GM19455 (cell line): ENCODE measurements around the gene AARS1.
"Not testable (repeated sequence)": the region's sequence is repeated elsewhere in the genome, so short reads cannot be mapped to it uniquely, and the experiment has no call there.

Source experiments
- ATAC-seq: cut with Tn5 transposase; IDR thresholded peaks from one replicate; pipeline ENCODE4 v1.9.1; 2021; ENCODE audit not compliant: unreplicated experiment

The AARS1 gene

DNA sequence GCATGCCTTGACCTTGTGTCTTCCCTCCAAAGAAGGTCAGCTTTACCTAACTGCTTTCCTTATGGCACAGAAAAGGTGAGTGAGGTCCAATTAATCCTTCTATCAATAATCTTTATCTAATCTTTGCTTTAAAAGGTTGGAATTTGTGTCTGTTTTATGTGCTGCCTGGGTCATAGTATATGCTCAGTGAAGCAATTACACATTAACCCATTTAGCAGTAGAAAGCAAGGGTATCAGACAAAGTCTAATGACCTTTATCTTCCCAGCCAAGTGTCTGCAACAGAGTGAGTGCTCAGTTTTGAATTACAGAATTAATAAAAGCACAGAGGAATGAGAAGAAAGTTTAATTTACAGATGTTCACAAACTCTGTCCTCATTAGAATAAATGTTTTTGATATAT is 63.3 kb downstream of the AARS1 start:
- not testable (repeated sequence) for ATAC-seq

DNA sequence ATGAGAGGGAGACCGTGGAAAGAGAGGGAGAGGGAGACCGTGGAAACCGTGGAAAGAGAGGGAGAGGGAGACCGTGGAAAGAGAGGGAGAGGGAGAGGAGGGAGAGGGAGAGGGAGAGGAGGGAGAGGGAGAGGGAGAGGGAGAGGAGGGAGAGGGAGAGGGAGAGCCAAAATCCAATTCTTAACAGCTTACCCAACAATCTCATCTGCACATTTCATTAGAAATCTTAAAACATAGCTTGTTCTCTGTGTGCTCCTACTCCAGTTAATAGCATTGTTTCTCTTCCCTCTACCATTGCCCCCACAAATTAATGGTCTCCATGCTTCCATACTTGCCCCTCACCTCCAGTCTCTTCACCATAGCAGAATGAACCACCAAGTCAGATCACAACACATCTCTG is 63.9 kb downstream of the AARS1 start:
- not testable (repeated sequence) for ATAC-seq

DNA sequence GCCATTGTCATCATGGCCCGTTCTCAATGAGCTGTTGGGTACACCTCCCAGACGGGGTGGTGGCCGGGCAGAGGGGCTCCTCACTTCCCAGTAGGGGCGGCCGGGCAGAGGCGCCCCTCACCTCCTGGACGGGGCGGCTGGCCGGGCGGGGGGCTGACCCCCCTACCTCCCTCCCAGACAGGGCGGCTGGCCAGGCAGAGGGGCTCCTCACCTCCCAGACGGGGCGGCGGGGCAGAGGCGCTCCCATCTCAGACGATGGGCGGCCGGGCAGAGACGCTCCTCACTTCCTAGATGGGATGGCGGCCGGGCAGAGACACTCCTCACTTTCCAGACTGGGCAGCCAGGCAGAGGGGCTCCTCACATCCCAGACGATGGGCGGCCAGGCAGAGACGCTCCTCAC is 64.7 kb downstream of the AARS1 start:
- not testable (repeated sequence) for ATAC-seq

DNA sequence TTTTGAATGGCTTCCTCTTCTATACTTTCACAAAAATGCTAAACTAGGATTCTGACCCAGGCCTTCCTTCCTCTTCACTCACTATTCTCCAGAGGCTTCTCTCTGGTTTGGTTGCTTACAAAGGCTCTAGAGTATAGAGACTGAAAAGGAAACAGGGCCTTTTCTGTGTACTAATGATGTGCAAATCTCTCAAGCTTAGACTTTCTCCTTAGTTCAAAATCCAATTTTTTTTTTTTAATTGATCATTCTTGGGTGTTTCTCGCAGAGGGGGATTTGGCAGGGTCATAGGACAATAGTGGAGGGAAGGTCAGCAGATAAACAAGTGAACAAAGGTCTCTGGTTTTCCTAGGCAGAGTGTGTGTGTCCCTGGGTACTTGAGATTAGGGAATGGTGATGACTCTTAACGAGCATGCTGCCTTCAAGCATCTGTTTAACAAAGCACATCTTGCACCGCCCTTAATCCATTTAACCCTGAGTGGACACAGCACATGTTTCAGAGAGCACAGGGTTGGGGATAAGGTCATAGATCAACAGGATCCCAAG is 65.3 kb downstream of the AARS1 start:
- ATAC-seq, result not testable (repeated sequence)

DNA sequence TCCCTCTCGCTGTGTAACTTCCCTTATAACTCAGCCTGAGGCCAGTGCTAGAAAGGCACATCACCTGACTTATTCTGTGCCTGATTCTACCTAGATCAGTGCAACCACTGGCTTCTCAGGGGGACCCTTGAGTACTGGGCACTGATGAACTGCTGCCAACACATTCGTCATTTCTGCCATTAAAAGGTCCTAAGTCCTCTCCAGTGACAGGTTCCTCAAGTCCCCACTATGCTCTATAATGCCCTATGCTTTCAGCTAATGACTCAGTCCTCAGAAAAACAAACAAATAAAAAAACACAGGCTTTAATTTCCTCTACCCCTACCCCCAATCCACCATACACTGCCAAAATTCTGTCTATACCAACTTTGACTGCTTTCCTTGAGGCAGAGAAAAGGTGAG is 66.1 kb downstream of the AARS1 start:
- ATAC-seq, result not testable (repeated sequence)

DNA sequence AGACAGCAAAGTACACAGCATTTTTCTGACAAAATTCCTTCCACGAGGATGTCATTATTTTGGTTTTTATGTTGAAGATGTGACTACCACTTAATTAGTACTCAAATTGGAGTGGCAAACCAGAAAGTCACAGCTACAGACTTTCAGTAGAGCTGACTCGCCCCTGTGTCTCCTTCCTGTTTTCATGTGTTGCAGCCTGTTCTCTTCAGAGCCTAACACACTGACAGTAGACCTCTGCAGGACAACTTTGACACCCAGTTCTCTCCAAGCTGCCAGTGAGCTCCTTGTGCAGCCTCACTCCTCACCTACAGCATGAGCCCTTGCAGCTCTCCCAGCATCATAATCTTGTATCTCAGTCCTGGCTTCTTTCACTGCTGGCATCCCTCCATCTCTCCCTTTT is 66.7 kb downstream of the AARS1 start:
- ATAC-seq, result not testable (repeated sequence)

DNA sequence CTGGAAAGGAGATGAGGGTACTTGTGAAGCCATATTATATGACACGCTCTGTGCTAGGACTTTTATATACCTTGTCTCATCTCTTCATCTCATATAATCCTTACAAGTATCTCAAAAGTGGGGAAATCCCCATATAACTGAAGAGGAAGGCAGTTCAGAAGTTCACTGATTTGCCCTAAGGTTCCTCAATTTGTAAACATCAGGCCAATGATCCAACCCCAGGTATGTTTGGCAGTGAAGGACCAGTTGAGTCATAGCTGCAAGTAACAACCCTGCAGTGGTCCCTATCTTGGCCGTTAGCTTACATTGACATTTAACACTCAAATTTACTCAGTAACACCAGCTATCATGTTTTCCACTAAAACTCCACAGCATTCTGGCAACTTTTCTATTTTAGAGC is 70.7 kb downstream of the AARS1 start:
- not testable (repeated sequence) for ATAC-seq

DNA sequence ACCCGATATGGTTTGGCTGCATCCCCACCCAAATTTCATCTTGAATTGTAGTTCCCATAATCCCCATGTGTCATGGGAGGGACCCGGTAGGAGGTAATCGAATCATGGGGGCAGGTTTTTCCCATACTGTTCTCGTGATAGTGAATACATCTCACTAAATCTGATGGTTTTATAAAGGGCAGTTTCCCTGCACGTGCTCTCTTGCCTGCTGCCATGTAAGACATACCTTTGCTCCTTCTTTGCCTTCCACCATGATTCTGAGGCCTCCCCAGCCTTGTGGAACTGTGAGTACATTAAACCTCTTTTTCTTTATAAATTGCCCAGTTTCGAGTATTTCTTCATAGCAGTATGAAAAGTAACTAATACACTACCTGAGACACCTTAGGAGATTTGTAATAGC is 82.9 kb downstream of the AARS1 start:
- ATAC-seq, result not testable (repeated sequence)

DNA sequence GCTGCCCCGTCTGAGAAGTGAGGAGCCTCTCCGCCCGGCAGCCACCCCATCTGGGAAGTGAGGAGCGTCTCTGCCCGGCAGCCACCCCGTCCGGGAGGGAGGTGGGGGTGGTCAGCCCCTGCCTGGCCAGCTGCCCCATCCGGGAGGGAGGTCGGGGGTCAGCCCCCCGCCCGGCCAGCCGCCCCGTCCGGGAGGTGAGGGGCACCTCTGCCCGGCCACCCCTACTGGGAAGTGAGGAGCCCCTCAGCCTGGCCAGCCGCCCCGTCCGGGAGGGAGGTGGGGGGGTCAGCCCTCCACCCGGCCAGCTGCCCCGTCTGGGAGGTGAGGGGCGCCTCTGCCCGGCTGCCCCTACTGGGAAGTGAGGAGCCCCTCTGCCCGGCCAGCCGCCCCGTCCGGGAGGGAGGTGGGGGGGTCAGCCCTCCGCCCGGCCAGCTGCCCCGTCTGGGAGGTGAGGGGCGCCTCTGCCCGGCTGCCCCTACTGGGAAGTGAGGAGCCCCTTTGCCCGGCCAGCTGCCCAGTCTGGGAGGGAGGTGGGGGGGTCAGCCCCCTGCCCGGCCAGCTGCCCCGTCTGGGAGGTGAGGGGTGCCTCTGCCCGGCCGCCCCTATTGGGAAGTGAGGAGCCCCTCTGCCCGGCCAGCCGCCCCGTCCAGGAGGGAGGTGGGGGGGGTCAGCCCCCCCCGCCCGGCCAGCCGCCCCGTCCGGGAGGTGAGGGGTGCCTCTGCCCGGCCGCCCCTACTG is 84.5 kb downstream of the AARS1 start:
- ATAC-seq, result not testable (repeated sequence)

DNA sequence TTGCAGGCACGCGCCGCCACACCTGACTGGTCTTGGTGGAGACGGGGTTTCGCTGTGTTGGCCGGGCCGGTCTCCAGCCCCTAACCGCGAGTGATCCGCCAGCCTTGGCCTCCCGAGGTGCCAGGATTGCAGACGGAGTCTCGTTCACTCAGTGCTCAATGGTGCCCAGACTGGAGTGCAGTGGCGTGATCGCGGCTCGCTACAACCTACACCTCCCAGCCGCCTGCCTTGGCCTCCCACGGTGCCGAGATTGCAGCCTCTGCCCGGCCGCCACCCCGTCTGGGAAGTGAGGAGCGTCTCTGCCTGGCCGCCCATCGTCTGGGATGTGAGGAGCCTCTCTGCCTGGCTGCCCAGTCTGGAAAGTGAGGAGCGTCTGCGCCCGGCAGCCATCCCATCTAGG is 85.3 kb downstream of the AARS1 start:
- not testable (repeated sequence) for ATAC-seq

DNA sequence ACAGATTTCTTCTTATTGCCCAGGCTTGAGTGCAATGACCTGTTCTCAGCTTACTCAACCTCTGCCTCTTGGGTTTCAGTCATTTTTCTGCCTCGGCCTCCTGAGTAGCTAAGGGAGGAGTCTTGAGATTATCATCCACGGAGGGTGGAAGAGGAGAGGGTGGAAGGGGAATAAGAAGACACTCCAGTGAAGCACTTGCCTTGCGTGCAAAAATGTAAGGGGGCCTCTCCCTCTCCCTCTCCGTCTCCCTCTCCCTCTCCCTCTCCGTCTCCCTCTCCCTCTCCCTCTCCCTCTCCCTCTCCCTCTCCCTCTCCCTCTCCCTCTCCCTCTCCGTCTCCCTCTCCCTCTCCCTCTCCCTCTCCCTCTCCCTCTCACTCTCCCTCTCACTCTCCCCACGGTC is 85.8 kb downstream of the AARS1 start:
- not testable (repeated sequence) for ATAC-seq
